ENCODE results near the gene CCDC167.

DNA sequence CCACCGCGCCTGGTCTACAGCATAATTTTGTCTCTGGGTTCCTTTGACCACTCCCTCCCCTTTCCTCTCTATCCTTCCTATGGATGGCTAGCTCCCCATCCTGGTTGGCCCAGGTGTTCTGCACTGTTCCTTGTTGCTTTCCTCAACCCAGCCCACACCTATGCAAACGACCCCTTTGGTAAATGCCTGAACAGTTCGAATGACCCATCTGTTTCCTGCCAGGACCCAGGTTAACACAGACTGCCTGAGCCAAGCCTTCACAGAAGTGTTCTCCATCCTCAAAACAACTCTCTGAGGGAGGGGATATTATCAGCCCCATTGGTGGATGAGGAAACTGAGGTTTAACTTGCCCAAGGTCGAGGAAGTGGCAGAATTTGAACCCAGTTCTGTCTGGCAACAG is 44.8 kb upstream of the CCDC167 start:
- TF ChIP-seq, protein P1, sequence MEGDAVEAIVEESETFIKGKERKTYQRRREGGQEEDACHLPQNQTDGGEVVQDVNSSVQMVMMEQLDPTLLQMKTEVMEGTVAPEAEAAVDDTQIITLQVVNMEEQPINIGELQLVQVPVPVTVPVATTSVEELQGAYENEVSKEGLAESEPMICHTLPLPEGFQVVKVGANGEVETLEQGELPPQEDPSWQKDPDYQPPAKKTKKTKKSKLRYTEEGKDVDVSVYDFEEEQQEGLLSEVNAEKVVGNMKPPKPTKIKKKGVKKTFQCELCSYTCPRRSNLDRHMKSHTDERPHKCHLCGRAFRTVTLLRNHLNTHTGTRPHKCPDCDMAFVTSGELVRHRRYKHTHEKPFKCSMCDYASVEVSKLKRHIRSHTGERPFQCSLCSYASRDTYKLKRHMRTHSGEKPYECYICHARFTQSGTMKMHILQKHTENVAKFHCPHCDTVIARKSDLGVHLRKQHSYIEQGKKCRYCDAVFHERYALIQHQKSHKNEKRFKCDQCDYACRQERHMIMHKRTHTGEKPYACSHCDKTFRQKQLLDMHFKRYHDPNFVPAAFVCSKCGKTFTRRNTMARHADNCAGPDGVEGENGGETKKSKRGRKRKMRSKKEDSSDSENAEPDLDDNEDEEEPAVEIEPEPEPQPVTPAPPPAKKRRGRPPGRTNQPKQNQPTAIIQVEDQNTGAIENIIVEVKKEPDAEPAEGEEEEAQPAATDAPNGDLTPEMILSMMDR (IDR thresholded peaks at IDR 0.05), result no peak
- no peak for TF ChIP-seq ZFX (IDR thresholded peaks at IDR 0.05; ENCODE audit: borderline replicate concordance)
